GM12864 (cell line): Measurements from ENCODE around the gene GRIA4.
A peak's percentile ranks its signal among the peaks of the same experiment; 100 is the strongest.

Source experiments
- DNase-seq: peaks from one replicate; pipeline ENCODE4 v3.0.0-alpha.2; 2011; ENCODE audit warnings: low read depth
- H3K4me3 ChIP-seq: 2 replicates; pipeline ENCODE4 v1.5.1; 2011; ENCODE audit warnings: mild to moderate bottlenecking, low read depth, low read length, control low read depth
- CTCF ChIP-seq: IDR thresholded peaks from 2 replicates; pipeline ENCODE4 v1.5.1; 2011; ENCODE audit warnings: low read depth, mild to moderate bottlenecking, moderate library complexity, low read length, control low read depth, inconsistent platforms; ENCODE audit errors: missing control alignments

Gene GRIA4

GRCh38 chr11:106021181-106021966 lies 411.5 kb downstream of the GRIA4 start:
- DNase-seq = no peak
- peak overlapping the region; percentile 81 for H3K4me3 ChIP-seq
- TF ChIP-seq CTCF = no peak

GRCh38 chr11:106021967-106022794 lies 412.3 kb downstream of the GRIA4 start, which contains the start of gene MSANTD4:
MSANTD4 (minus strand) TSS chr11:106022240; CDS start chr11:106010917, 11,323 bp downstream.
- no peak for TF ChIP-seq CTCF
- H3K4me3 ChIP-seq = peak within 1 kb of the TSS; percentile 81
- DNase-seq = peak; percentile 98

- TF ChIP-seq CTCF = no peak
- H3K4me3 ChIP-seq = peak overlapping the region; percentile 60
- no peak for DNase-seq
These were observed 413.0 kb downstream of the GRIA4 start for GRCh38 chr11:106022795-106023275.

GRCh38 chr11:106030609-106031008 lies 420.7 kb downstream of the GRIA4 start:
- no peak for DNase-seq
- no peak overlapping the region for H3K4me3 ChIP-seq
- TF ChIP-seq CTCF = no peak

GRCh38 chr11:106031202-106031810 lies 421.4 kb downstream of the GRIA4 start:
- no peak overlapping the region for H3K4me3 ChIP-seq
- no peak for TF ChIP-seq CTCF
- no peak for DNase-seq
